Rectal smooth muscle tissue (tissue), 1 donor: ENCODE data around the gene ADIRF.
"Not testable (repeated sequence)": the region's sequence is repeated elsewhere in the genome, so short reads cannot be mapped to it uniquely, and the experiment has no call there.

ENCODE experiments used
- H3K27ac ChIP-seq: one replicate; pipeline ENCODE4 v1.7.0; 2013; ENCODE audit warnings: low read depth, low read length, inconsistent platforms
- H3K27me3 ChIP-seq: one replicate; pipeline ENCODE4 v1.7.0; 2013; ENCODE audit warnings: low read length; ENCODE audit not compliant: control insufficient read depth, insufficient read depth
- H3K36me3 ChIP-seq: one replicate; pipeline ENCODE4 v1.7.0; 2013; ENCODE audit warnings: low read length; ENCODE audit not compliant: control insufficient read depth, insufficient read depth
- H3K4me1 ChIP-seq: one replicate; pipeline ENCODE4 v1.7.0; 2013; ENCODE audit warnings: low read length; ENCODE audit not compliant: control insufficient read depth, insufficient read depth
- H3K4me3 ChIP-seq: one replicate; pipeline ENCODE4 v1.7.0; 2013; ENCODE audit warnings: low read length
- H3K9ac ChIP-seq: one replicate; pipeline ENCODE4 v1.7.0; 2013; ENCODE audit warnings: low read length

Gene ADIRF

DNA sequence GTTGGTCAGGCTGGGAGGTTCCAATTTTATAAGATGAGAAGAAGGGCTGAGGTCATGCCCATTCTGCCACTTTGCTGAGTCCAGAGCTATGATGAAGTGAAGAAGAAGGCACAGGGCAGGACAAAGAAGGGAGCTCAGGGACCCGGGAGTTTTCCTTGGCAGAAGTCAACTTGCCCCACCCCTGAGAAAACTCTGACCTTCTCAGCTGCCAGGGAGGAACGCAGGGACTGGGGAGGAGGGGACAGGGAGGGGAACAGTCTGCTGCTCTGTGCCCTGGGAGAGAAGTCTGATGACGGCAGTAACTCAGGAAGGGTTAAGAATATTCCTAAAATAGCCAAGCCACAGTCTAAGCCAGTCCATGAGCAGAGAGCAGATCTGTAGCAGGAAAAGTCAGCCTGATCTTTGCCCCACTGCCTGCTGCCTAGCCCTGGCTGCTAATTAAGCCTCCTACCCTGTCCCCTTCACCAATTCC lies 11.7 kb downstream of the ADIRF start:
- Histone ChIP-seq H3K9ac (no peak overlapping the region), H3K4me1 (no peaks in the 10 kb centered on the region), H3K27me3 (no peaks in the 10 kb centered on the region), H3K36me3 (no peaks in the 10 kb centered on the region), H3K4me3 (no peak overlapping the region), H3K27ac (peak overlapping the region; percentile 41)

DNA sequence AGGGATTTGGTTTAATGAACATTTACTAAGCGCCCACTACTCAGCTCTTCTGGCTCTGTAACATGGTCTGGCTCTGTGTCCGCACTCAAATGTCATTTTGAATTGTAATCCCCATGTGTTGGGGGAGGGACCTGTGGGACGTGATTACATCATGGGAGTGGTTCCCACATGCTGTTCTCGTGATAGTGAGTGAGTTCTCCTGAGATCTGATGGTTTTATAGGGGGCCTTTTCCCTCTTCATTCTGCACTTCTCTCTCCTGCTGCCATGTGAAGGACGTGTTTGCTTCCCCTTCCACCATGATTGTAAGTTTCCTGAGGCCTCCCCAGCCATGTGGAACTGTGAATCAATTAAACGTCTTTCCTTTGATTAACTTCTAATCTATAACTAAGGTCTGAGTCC lies 12.7 kb downstream of the ADIRF start:
- not testable (repeated sequence) for H3K4me1 ChIP-seq, H3K27ac ChIP-seq, H3K27me3 ChIP-seq, H3K36me3 ChIP-seq, H3K9ac ChIP-seq, H3K4me3 ChIP-seq

DNA sequence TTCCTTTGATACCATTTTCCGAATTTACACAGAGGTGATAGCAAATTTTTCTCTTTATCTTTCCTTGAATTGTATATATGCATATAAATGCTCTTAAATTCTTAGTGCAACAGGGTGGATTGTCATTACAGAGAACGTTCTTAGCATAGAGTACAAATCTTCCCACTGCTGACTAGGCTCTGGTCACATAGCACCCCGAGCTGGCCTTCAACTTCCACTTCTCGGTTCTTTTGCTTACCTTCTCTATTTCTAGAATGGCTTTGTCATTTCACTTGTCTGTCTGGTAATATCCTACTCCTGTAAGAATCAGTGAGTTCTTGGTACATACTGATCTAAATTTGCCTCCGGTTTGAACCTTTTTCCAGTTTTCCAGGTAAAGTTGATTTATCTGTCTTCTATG lies 13.4 kb downstream of the ADIRF start:
- no peak overlapping the region for H3K4me3 ChIP-seq
- no peaks in the 10 kb centered on the region for H3K27me3 ChIP-seq
- no peaks in the 10 kb centered on the region for H3K4me1 ChIP-seq
- H3K36me3 ChIP-seq: no peaks in the 10 kb centered on the region
- no peak overlapping the region for H3K9ac ChIP-seq
- no peak overlapping the region for H3K27ac ChIP-seq

DNA sequence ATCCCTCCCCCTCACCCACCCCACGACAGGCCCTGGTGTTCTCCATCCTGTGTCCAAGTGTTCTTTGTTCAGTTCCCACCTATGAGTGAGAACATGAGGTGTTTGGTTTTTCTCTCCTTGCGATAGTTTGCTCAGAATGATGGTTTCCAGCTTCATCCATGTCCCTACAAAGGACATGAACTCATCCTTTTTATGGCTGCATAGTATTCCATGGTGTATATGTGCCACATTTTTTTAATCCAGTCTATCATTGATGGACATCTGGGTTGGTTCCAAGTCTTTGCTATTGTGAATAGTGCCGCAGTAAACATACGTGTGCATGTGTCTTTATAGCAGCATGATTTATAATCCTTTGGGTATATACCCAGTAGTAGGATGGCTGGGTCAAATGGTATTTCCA lies 16.2 kb downstream of the ADIRF start:
- H3K27me3 ChIP-seq, H3K4me3 ChIP-seq, H3K27ac ChIP-seq, H3K4me1 ChIP-seq, H3K9ac ChIP-seq, H3K36me3 ChIP-seq: not testable (repeated sequence)

DNA sequence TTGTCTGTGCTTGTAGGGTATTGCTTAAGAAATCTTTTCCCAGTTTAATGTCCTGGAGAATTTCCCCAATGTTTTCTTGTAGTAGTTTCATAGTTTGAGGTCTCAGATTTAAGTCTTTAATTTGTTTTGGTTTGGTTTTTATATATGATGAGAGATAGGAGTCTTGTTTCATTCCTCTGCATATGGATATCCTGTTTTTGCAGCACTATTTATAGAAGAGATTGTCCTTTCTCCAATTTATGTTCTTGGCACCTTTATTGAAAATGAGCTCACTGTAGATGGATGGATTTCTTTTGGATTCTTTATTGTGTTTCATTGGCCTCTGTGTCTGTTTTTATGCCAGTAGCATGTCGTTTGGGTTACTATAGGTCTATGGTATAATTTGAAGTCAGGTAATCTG lies 20.2 kb downstream of the ADIRF start:
- no peak overlapping the region for H3K4me3 ChIP-seq
- no peaks in the 10 kb centered on the region for H3K27me3 ChIP-seq
- no peaks in the 10 kb centered on the region for H3K4me1 ChIP-seq
- no peak overlapping the region for H3K9ac ChIP-seq
- no peaks in the 10 kb centered on the region for H3K36me3 ChIP-seq
- no peak overlapping the region for H3K27ac ChIP-seq

DNA sequence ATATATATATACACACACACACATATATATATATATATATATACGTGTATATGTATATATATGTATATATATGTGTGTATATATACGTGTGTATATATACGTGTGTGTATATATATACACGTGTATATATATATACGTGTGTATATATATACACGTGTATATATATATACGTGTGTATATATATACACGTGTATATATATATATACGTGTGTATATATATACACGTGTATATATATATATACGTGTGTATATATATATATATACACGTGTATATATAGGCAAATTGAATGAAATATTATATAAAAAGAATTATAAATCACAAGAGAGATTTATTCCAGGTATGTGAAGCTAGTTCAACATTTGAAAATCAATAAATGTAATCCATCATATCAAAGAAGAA lies 23.1 kb downstream of the ADIRF start:
- not testable (repeated sequence) for H3K4me3 ChIP-seq, H3K27ac ChIP-seq, H3K36me3 ChIP-seq, H3K4me1 ChIP-seq, H3K27me3 ChIP-seq, H3K9ac ChIP-seq

DNA sequence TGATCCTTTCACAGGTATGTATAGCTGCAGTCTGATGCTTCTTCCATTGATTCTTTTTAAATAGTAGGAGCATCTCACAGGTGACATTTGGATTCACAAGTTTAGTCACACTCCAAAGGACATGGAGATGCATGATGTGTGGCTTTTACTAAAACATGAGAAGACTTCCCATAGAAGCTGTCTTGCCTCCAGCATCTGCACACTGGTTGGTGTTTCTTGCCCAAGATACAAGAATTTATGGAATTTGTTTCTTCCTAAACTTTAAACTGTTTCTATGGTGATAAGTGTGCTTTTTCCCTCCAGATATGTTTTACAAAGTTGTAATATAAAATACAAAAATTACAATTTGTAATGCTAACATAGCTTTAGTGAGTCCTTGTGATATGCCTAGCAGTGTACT lies 24.2 kb downstream of the ADIRF start:
- Histone ChIP-seq H3K27me3 (no peaks in the 10 kb centered on the region), H3K4me3 (no peak overlapping the region), H3K4me1 (no peaks in the 10 kb centered on the region), H3K9ac (no peak overlapping the region), H3K36me3 (no peaks in the 10 kb centered on the region), H3K27ac (no peak overlapping the region)

DNA sequence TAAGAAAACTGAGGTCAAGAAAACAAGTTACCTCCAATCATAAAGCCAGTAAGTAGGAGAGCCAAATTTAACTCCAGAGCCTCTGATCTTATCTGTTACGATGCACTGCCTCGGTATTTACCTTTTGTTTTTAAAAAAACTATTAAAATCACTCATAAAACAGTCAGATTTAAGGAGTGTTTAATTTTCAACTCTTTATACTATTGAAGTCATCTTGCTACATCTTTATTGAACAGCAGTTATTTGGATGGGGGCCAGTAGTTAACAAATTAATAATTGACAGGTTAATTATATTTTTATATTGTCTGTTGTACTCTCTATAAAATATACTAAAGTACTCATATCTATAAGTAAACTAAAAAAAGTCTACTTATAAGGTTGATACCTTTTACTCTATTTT lies 24.6 kb downstream of the ADIRF start:
- no peaks in the 10 kb centered on the region for H3K27me3 ChIP-seq
- no peaks in the 10 kb centered on the region for H3K4me1 ChIP-seq
- no peak overlapping the region for H3K9ac ChIP-seq
- H3K4me3 ChIP-seq: no peak overlapping the region
- no peak overlapping the region for H3K27ac ChIP-seq
- no peaks in the 10 kb centered on the region for H3K36me3 ChIP-seq

DNA sequence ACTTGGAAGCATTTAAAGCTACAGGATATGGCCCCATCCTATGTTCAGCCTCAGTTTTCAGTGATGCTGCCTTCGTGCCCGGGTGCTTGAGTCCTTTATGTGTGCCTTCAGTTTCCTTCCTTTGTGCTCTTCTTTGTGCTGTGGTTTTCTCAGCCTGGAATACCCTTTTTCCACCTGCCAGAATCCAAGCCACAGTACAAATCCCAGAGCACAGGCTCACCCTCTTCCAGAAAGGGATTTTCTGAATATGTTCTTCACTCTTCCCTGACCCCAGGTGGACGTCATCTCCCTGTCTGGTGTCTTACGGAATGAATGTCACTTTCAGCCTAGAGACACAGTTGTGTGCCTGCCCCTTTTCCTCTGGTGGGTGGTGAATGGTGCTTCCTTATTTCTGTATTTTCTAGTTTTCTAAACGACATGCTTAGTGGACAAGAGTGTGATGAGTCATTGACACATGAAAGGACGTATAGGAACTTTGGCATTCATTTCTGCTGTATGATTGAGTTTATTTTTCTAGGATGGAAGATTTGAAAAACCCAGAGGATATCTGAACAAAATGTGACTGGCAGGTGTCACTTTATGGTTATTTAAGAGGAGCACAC lies 31.6 kb downstream of the ADIRF start:
- H3K4me3 ChIP-seq, H3K4me1 ChIP-seq, H3K9ac ChIP-seq, H3K36me3 ChIP-seq, H3K27me3 ChIP-seq, H3K27ac ChIP-seq: not testable (repeated sequence)

DNA sequence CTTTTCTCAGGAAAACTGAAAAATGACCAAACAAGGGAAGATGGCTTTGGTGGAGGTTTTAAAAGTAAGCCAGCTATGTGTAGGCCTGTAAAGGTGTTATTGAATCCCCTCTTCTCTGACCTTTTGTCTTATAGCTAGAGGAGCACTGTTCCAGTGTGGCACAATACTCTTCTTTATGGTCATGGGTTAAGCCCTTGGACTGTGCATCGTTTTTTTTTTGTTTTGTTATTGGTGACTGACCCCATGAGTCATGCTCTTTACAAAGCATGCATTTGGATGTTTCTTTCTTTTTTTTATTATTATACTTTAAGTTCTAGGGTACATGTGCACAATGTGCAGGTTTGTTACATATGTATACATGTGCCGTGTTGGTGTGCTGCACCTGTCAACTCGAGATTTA lies 32.2 kb downstream of the ADIRF start:
- H3K4me3 ChIP-seq: no peak overlapping the region
- no peak overlapping the region for H3K27ac ChIP-seq
- no peaks in the 10 kb centered on the region for H3K4me1 ChIP-seq
- no peak overlapping the region for H3K9ac ChIP-seq
- H3K27me3 ChIP-seq: no peaks in the 10 kb centered on the region
- no peaks in the 10 kb centered on the region for H3K36me3 ChIP-seq

DNA sequence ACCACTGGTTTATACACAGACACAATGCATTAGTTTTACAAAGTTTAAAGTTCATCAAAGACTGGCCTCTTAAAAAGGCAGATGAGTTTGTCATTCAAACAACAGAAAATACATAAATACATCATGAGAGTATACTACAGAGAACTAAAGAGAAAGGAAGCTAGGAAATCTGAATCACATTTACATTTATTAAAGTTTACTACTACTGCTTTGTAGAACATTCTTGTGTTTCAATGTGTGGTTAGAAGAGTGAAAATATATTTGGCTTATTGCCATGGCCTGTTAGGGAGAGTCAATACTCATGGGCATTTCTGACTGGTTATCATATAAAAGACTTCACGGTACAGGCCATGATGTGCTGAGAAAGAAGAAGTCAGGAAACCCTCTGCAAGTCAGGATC lies 38.8 kb downstream of the ADIRF start:
- not testable (repeated sequence) for H3K36me3 ChIP-seq, H3K27ac ChIP-seq, H3K27me3 ChIP-seq, H3K4me1 ChIP-seq, H3K4me3 ChIP-seq, H3K9ac ChIP-seq

DNA sequence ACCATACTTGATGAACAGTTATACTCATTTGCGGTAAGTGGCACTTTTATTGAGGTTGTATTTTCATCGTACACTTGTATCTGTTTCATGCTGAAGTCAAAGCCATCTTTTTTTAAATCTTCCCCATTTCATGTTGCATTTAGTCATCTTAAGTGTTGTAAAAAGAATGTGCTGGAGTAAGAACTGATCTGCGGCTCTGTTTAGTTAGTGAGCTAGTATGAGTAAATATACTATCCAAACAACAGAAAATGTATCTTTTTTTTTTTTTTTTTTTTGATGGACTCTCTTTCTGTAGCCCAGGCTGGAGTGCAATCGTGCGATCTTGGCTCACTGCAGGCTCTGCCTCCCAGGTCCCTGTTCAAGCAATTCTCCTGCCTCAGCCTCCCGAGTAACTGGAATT lies 39.4 kb downstream of the ADIRF start:
- H3K9ac ChIP-seq, H3K36me3 ChIP-seq, H3K4me1 ChIP-seq, H3K4me3 ChIP-seq, H3K27me3 ChIP-seq, H3K27ac ChIP-seq: not testable (repeated sequence)

DNA sequence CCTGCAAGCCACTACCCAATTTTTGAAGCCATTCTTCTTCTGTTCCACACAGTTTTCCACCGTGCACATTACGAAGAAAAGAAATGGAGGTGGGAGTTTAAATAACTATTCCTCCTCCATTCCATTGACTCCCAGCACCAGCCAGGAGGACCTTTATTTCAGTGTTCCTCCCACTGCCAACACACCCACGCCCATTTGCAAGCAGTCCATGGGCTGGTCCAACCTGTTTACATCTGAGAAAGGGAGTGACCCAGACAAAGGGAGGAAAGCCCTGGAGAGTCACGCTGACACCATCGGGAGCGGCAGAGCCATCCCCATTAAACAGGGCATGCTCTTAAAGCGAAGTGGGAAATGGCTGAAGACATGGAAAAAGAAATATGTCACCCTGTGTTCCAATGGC lies 40.0 kb downstream of the ADIRF start:
- not testable (repeated sequence) for H3K27ac ChIP-seq, H3K4me1 ChIP-seq, H3K36me3 ChIP-seq, H3K27me3 ChIP-seq, H3K4me3 ChIP-seq, H3K9ac ChIP-seq
